GM23338 (cell line): ENCODE data around the gene PORCN. TPM values are rescaled to one million over a fixed set of nuclear protein-coding genes. Genes with fewer than 3 reads are reported as not detected.

ENCODE experiments used
- ATAC-seq: fragments of 200-7000 bp; cut with Tn5 transposase; 3 replicates; pipeline ENCODE4 v1.9.1; 2020
- DNase-seq: peaks from one replicate; pipeline ENCODE4 v3.0.0-alpha.2; 2015; ENCODE audit warnings: low spot score
- H2AFZ ChIP-seq: fragments of 200-600 bp; sonication (generic); 2 replicates; pipeline ENCODE4 v1.8.0; 2016; ENCODE audit warnings: antibody characterized with exemption, mild to moderate bottlenecking, moderate library complexity
- H3F3A ChIP-seq: fragments of 200-600 bp; sonication (generic); replicated peaks from 2 replicates; pipeline ENCODE4 v1.8.0; 2017; ENCODE audit warnings: antibody characterized with exemption, mixed run types, low read depth
- H3K27ac ChIP-seq: fragments of 200-600 bp; sonication (generic); 2 replicates; pipeline ENCODE4 v1.6.1; 2016; ENCODE audit warnings: low read depth
- H3K27me3 ChIP-seq: fragments of 200-600 bp; sonication (generic); 2 replicates; pipeline ENCODE4 v1.8.0; 2016; ENCODE audit warnings: mild to moderate bottlenecking, mixed run types, moderate library complexity; ENCODE audit not compliant: insufficient read depth
- H3K36me3 ChIP-seq: fragments of 200-600 bp; sonication (generic); 2 replicates; pipeline ENCODE4 v1.8.0; 2016; ENCODE audit warnings: mild to moderate bottlenecking; ENCODE audit not compliant: insufficient read depth
- H3K4me1 ChIP-seq: fragments of 200-600 bp; sonication (generic); 2 replicates; pipeline ENCODE4 v1.8.0; 2016; ENCODE audit warnings: mild to moderate bottlenecking, moderate library complexity; ENCODE audit not compliant: insufficient read depth
- H3K4me2 ChIP-seq: fragments of 200-600 bp; sonication (generic); 2 replicates; pipeline ENCODE4 v1.7.1; 2017; ENCODE audit warnings: mixed run types
- H3K4me3 ChIP-seq: fragments of 200-600 bp; sonication (generic); 2 replicates; pipeline ENCODE4 v1.6.1; 2016; ENCODE audit warnings: mixed run types
- H3K79me2 ChIP-seq: fragments of 200-600 bp; sonication (generic); replicated peaks from 2 replicates; pipeline ENCODE4 v1.8.0; 2017; ENCODE audit warnings: mild to moderate bottlenecking; ENCODE audit not compliant: insufficient read depth
- H3K9me2 ChIP-seq: fragments of 200-600 bp; sonication (generic); 2 replicates; pipeline ENCODE4 v1.8.0; 2017; ENCODE audit not compliant: insufficient read depth
- H4K20me1 ChIP-seq: fragments of 200-600 bp; sonication (generic); replicated peaks from 2 replicates; pipeline ENCODE4 v1.8.0; 2017; ENCODE audit warnings: mild to moderate bottlenecking; ENCODE audit not compliant: insufficient read depth
- H3K27ac Mint-ChIP-seq: 2 replicates; pipeline ENCODE4 v1.8.0; 2020; ENCODE audit warnings: inconsistent platforms, mild to moderate bottlenecking, moderate library complexity, mixed read lengths
- H3K27me3 Mint-ChIP-seq: 3 replicates; pipeline ENCODE4 v1.8.0; 2022; ENCODE audit warnings: low read depth, mild to moderate bottlenecking, moderate library complexity, mixed read lengths, inconsistent platforms; ENCODE audit not compliant: insufficient read depth, poor library complexity
- H3K36me3 Mint-ChIP-seq: 3 replicates; pipeline ENCODE4 v1.8.0; 2021; ENCODE audit warnings: low read depth, mild to moderate bottlenecking, inconsistent platforms, moderate library complexity, mixed read lengths
- H3K4me1 Mint-ChIP-seq: 3 replicates; pipeline ENCODE4 v1.8.0; 2020; ENCODE audit warnings: mild to moderate bottlenecking, inconsistent platforms, mixed read lengths
- H3K4me3 Mint-ChIP-seq: 3 replicates; pipeline ENCODE4 v1.8.0; 2021; ENCODE audit warnings: moderate library complexity, mild to moderate bottlenecking, inconsistent platforms, mixed read lengths
- H3K9me3 Mint-ChIP-seq: 3 replicates; pipeline ENCODE4 v1.8.0; 2020; ENCODE audit warnings: moderate library complexity, mild to moderate bottlenecking, inconsistent platforms, mixed read lengths
- CREB1 ChIP-seq: fragments of 250-450 bp; sonication (Bioruptor Pico); IDR thresholded peaks from 2 replicates; pipeline ENCODE4 v1.5.0; 2020; ENCODE audit warnings: low read depth, mild to moderate bottlenecking, moderate library complexity
- CTCF ChIP-seq, 2 experiments: fragments of 200-600 bp in 1 of 2; sonication (generic) in 1 of 2; conservative IDR thresholded peaks; 2 replicates each; pipeline versions ENCODE4 v1.5.1 to v1.6.1; 2016 to 2017; ENCODE audit warnings: antibody characterized with exemption in 2 of 2, low read depth in 2 of 2, mild to moderate bottlenecking in 2 of 2, moderate library complexity in 1 of 2
- EZH2 ChIP-seq: fragments of 200-600 bp; sonication (generic); IDR thresholded peaks from one replicate; pipeline ENCODE4 v1.8.0; 2017; ENCODE audit warnings: antibody characterized with exemption, mild to moderate bottlenecking, low read depth; ENCODE audit not compliant: unreplicated experiment
- EZH2phosphoT487 ChIP-seq: fragments of 200-600 bp; sonication (generic); IDR thresholded peaks from one replicate; pipeline ENCODE4 v1.8.1; 2018; ENCODE audit warnings: antibody characterized with exemption; ENCODE audit not compliant: unreplicated experiment
- JUNB ChIP-seq: IDR thresholded peaks from one replicate; pipeline ENCODE4 v1.6.1; 2016; ENCODE audit warnings: antibody characterized with exemption; ENCODE audit not compliant: unreplicated experiment
- NANOG ChIP-seq: IDR thresholded peaks from 2 replicates; pipeline ENCODE4 v1.6.1; 2016; ENCODE audit warnings: antibody characterized with exemption, borderline replicate concordance
- REST ChIP-seq: IDR thresholded peaks from one replicate; pipeline ENCODE4 v1.6.1; 2018; ENCODE audit warnings: antibody characterized with exemption; ENCODE audit not compliant: unreplicated experiment
- ZNF114 ChIP-seq: fragments of 250-450 bp; sonication (Bioruptor Pico); IDR thresholded peaks from 2 replicates; pipeline ENCODE4 v1.5.0; 2020; ENCODE audit warnings: mild to moderate bottlenecking, moderate library complexity
- ZNF462 ChIP-seq: fragments of 250-450 bp; sonication (Bioruptor Pico); IDR thresholded peaks from 2 replicates; pipeline ENCODE4 v1.5.0; 2020; ENCODE audit warnings: mild to moderate bottlenecking, moderate library complexity
- polyA plus RNA-seq: library from polyadenylated mRNA; unstranded; fragments of >200 nt; fragmentation: Nextera tagmentation; extraction: Ambion mirVana; gene quantifications from 2 replicates; pipeline ENCODE4 v1.2.1, GENCODE V29; 2016
- total RNA-seq: library from RNA; depleted of rRNA; stranded (reverse); fragments of >200 nt; shearing (Covaris generic); gene quantifications from 2 replicates; pipeline ENCODE4 v1.2.3, GENCODE V29; 2014

Gene PORCN
- total and polyA plus RNA-seq, 2 experiments from 2014 or later, result 19.4 to 28.5 TPM

GRCh38 chrX:48476919-48477318 is 31.9 kb upstream of the PORCN start (continued):
- TF ChIP-seq CTCF (conservative IDR thresholded peaks at IDR 0.05; ENCODE audit: low read depth in 2 of 2) (no peak), JUNB (no peak), EZH2 (no peak), EZH2phosphoT487 (no peak)

- Histone ChIP-seq H3K4me3 (no peak overlapping the region), H3K9me2 (no peaks in the 10 kb centered on the region), H3K79me2 (peaks cover 16% of the 10 kb centered on the region), H3K4me1 (no peaks in the 10 kb centered on the region; the same call in 1 of the 2 replicates), H3K27ac (no peak overlapping the region), H4K20me1 (no peaks in the 10 kb centered on the region), H3K36me3 (peaks cover 4% of the 10 kb centered on the region; the same call in 1 of the 2 replicates), H3F3A (no peaks in the 10 kb centered on the region), H3K27me3 (no peaks in the 10 kb centered on the region), H2AFZ (no peak overlapping the region), H3K4me2 (no peak overlapping the region)
- ATAC-seq, result no peak
- Mint-ChIP-seq H3K27me3 (peaks cover 3% of the 10 kb centered on the region), H3K36me3 (peaks cover 26% of the 10 kb centered on the region), H3K9me3 (no peaks in the 10 kb centered on the region; the same call in 2 of the 3 replicates), H3K4me1 (peaks cover 23% of the 10 kb centered on the region), H3K4me3 (peak overlapping the region; percentile 89; the same call in 2 of the 3 replicates), H3K27ac (no peak overlapping the region)
- DNase-seq, result no peak
- TF ChIP-seq ZNF114 (CRISPR knock-in tag), result no peak
- no peak for TF ChIP-seq EZH2
- no peak for TF ChIP-seq CTCF (conservative IDR thresholded peaks at IDR 0.05; ENCODE audit: low read depth in 2 of 2)
- TF ChIP-seq ZNF462 (CRISPR knock-in tag), result no peak
- no peak for TF ChIP-seq CREB1 (CRISPR knock-in tag)
- no peak for TF ChIP-seq JUNB
- TF ChIP-seq REST, result no peak
- no peak for TF ChIP-seq NANOG
Measured at GRCh38 chrX:48477960-48478755, 30.6 kb upstream of the PORCN start.
